Effector memory CD8-positive, alpha-beta T cell (primary cell): ENCODE data around the gene ZNF831.

ENCODE experiments used
- ATAC-seq: fragments of 150-1000 bp; cut with Tn5 transposase; replicated peaks from 2 replicates; pipeline ENCODE4 v1.10.0; 2021; ENCODE audit warnings: mild to moderate bottlenecking, moderate library complexity
- DNase-seq, 3 experiments: peaks; one replicate each; pipeline ENCODE4 v3.0.0; 2021
- H3K27ac Mint-ChIP-seq, 2 donors: one replicate each; pipeline ENCODE4 v1.8.0; 2022; ENCODE audit warnings: mild to moderate bottlenecking in 2 of 2, mixed read lengths in 2 of 2, moderate library complexity in 2 of 2
- H3K27me3 Mint-ChIP-seq, 2 donors: one replicate each; pipeline ENCODE4 v1.8.0; 2022; ENCODE audit warnings: mixed read lengths in 2 of 2
- H3K36me3 Mint-ChIP-seq: one replicate; pipeline ENCODE4 v1.8.0; 2022; ENCODE audit warnings: mild to moderate bottlenecking, moderate library complexity, mixed read lengths; ENCODE audit not compliant: insufficient read depth
- H3K4me1 Mint-ChIP-seq, 2 donors: one replicate each; pipeline ENCODE4 v1.8.0; 2022; ENCODE audit warnings: low read depth in 2 of 2, mixed read lengths in 2 of 2
- H3K4me3 Mint-ChIP-seq, 2 donors: one replicate each; pipeline ENCODE4 v1.8.0; 2022; ENCODE audit warnings: mild to moderate bottlenecking in 2 of 2, mixed read lengths in 2 of 2, moderate library complexity in 2 of 2
- H3K9me3 Mint-ChIP-seq, 2 donors: one replicate each; pipeline ENCODE4 v1.8.0; 2022; ENCODE audit warnings: mixed read lengths in 2 of 2

The ZNF831 gene

DNA sequence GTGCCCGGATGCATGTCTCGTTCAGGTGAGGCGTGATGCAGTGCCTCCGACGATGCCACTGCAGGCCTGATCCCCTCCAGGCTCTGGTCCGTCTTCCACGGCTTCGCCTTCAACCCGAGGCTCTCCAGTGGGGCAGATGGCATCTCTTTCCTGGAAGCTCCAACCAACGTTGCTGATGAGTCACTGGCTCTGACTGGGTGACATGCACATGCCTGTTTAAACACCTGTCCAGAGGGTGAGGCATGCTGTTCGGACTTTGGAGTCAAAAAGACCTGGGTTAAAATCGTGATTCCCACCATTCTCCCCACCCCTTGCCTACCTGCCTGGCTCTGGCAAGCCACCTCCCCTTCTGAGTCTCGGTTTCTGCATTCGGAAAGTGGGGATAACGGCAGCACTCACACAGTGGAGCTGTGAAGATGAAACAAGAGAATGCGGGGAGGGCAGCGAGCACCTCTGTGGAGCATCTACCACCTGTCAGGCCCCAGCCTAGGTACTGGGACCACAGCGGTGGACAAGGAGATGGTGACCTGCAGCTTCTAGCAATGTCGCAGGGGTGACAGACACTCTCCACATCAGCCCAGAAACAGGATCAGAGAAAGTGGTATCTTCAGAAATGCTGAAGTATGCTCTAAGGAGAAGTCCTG is 128.2 kb downstream of the ZNF831 start:
- Mint-ChIP-seq H3K4me3 (no peak overlapping the region), H3K4me1 (peaks cover 5 to 6% of the 10 kb centered on the region in 2 donors), H3K9me3 (no peaks in the 10 kb centered on the region), H3K36me3 (no peaks in the 10 kb centered on the region), H3K27ac (no peak overlapping the region), H3K27me3 (peaks cover 29 to 59% of the 10 kb centered on the region in 2 donors)
- DNase-seq (no peak), ATAC-seq (no peak)

DNA sequence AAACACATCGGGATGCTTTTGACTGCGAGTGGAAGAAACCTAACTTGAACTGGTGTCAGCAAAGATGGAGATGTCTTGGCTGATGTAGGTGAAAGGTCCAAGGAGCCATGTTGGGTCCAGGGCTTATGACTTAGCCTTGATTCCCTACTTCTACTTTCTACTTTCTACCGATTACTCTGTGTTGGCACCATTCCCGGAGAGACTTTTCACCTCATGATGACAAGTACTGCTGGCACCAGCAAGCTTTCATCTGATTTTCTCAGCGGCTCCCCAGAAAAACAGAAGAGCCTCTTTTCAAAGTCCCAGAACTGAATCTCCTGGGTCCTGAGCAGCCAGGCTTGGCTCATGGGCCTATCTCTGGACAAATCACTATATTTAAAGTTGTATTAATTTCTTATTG is 131.9 kb downstream of the ZNF831 start:
- H3K4me3 Mint-ChIP-seq: no peak overlapping the region
- peaks cover 52 to 88% of the 10 kb centered on the region in 2 donors for H3K27me3 Mint-ChIP-seq
- H3K27ac Mint-ChIP-seq: no peak overlapping the region
- no peaks in the 10 kb centered on the region for H3K36me3 Mint-ChIP-seq
- no peaks in the 10 kb centered on the region for H3K9me3 Mint-ChIP-seq
- DNase-seq (no peak), ATAC-seq (no peak)
- H3K4me1 Mint-ChIP-seq: peaks cover 5 to 6% of the 10 kb centered on the region in 2 donors

DNA sequence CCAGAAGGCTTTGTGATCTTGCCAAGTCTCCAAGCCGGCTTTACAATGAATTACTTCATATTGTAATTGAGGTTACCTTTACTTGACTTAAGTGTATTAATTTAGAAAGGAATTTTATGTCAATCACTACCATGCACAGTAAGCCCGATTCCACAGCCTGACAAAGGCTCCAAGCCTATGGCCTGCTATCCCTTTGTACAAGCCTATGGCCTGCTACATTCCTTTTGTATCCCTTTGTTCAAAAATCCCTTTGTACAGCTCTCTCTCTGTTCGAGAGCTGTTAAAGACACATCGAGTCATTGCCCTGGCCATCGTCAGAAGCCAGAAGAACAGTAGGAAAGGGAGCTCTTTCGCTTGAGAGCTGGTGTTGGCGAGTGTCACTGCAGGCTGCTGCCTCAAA is 134.1 kb downstream of the ZNF831 start:
- no peak overlapping the region for H3K4me3 Mint-ChIP-seq
- ATAC-seq (no peak), DNase-seq (no peak)
- no peak overlapping the region for H3K27ac Mint-ChIP-seq
- no peaks in the 10 kb centered on the region for H3K36me3 Mint-ChIP-seq
- H3K9me3 Mint-ChIP-seq: no peaks in the 10 kb centered on the region
- peaks cover 5 to 6% of the 10 kb centered on the region in 2 donors for H3K4me1 Mint-ChIP-seq
- peaks cover 59 to 90% of the 10 kb centered on the region in 2 donors for H3K27me3 Mint-ChIP-seq

DNA sequence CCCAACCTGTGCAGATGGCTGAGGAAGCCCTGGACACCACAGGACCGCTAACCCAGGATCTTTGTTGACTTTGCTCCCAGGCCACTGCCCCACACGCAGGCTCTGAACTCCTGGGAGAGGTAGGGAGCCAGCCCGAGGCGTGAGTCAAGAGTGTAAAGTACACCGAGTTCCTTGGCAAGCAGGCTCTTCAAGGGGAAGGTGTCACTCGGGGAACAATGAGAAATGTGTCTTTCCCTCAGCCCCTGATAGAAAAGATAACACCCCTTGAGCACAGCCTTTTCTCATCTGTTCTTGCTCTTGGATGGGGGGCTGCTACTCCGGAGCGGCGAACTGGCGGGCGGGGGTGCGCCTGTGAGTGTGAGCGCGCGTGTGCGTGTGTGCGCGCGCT is 136.3 kb downstream of the ZNF831 start:
- no peak overlapping the region for H3K27ac Mint-ChIP-seq
- H3K36me3 Mint-ChIP-seq: no peaks in the 10 kb centered on the region
- no peak overlapping the region for H3K4me3 Mint-ChIP-seq
- ATAC-seq: no peak
- no peaks in the 10 kb centered on the region for H3K4me1 Mint-ChIP-seq
- H3K9me3 Mint-ChIP-seq: no peaks in the 10 kb centered on the region
- no peak for DNase-seq
- H3K27me3 Mint-ChIP-seq: peaks cover 60 to 90% of the 10 kb centered on the region in 2 donors

DNA sequence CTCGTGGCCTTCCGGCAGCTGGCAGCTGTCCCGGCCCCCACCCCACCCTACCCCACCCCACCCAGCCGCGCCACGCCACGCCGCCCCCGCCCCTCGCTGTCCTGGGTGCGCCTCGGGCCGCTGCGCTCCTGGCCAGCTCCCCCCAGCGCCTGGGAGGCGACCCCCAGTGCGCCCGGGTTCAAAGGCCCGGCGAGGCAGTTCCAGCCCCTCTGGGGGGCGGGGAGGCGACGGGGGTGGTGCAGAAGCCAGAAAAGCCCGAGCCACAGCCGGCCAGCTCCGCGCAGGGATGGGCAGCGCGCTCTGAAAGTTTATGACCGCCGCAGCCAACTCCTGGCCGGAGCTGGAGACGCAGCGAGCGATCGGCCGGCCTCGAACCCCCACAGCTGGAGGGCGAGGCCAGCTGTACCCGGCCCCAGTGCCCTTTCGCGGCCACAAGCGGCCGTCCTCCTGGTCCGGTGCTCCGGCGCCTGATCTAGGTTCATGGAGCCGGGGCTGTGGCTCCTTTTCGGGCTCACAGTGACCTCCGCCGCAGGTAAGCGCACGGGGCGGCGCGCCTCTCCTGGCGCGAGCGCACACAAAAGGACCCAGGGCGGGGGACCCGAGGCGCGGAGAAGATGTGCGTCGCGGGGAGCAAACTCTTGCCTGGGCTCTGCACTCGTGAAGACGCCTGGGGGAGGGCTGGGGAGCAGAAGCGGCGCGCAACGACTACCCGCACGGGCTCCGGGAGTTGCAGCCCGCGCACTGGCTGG is 136.9 kb downstream of the ZNF831 start, which contains the start of gene EDN3:
Gene EDN3, plus strand, starts transcription at position 279 of the 749 bp plus-strand sequence. Its CDS starts 202 bp downstream, at position 481.
- no peak for ATAC-seq
- DNase-seq: no peak
- Mint-ChIP-seq H3K27me3 (peaks cover 65 to 90% of the 10 kb centered on the region in 2 donors), H3K9me3 (no peaks in the 10 kb centered on the region), H3K36me3 (no peaks in the 10 kb centered on the region), H3K4me3 (no peak within 1 kb of the TSS), H3K27ac (no peak within 1 kb of the TSS), H3K4me1 (no peaks in the 10 kb centered on the region)

DNA sequence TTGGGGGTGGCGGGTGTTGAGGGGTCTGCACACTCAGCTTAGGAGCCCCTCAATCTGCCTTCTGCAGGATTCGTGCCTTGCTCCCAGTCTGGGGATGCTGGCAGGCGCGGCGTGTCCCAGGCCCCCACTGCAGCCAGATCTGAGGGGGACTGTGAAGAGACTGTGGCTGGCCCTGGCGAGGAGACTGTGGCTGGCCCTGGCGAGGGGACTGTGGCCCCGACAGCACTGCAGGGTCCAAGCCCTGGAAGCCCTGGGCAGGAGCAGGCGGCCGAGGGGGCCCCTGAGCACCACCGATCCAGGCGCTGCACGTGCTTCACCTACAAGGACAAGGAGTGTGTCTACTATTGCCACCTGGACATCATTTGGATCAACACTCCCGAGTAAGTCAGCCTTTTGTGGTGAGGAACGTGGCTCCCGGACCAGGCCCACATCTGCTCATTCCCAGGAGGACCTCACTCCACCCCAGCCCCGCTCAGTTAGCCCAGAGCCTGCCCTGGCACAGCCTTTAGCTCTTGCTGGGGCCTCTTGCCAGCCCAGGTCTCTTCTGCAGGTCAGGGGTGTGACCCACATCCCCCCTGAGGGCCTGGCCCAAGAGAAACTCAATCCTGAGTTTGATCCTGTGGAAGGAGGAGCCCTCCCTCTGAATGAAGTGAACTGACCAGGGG is 137.9 kb downstream of the ZNF831 start:
- no peaks in the 10 kb centered on the region for H3K9me3 Mint-ChIP-seq
- DNase-seq (no peak), ATAC-seq (no peak)
- no peaks in the 10 kb centered on the region for H3K36me3 Mint-ChIP-seq
- H3K4me3 Mint-ChIP-seq: no peak overlapping the region
- H3K4me1 Mint-ChIP-seq: no peaks in the 10 kb centered on the region
- H3K27ac Mint-ChIP-seq: no peak overlapping the region
- peaks cover 59 to 81% of the 10 kb centered on the region in 2 donors for H3K27me3 Mint-ChIP-seq

DNA sequence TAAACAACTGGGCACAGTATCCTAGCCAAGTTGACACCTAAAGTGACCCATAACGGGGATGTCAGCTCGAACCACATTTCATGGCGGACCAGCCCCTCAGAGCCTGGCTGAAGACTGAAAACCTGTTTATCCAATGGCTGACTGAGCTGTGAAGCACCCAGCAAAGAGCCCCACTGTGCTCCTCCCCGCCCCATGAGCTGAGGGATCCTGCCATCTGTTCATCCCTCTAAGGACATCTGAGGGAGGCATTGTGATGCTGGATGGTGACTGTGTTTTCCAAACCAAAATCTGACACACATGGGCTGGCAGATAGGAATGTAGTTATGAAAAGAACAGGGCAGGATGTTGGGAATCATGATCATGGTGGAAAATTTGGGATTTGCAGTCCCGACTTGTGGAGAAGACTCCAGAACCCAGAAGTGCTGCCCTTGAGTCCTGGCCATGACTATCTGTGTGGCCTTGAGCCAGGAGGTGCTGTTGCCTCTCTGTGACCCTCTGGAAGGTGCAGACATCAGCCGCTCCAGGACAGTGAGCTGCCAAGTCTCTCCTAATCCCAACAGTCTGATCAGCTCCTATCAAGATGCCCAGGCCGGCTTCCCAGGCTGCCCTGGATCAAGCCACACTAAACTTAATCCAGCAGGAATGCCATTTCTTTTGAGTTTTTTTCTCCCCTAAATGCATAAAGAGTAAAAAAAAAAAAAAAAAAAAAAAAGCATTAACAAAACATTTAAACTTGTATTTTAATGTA is 142.5 kb downstream of the ZNF831 start:
- Mint-ChIP-seq H3K4me3 (no peak overlapping the region), H3K9me3 (no peaks in the 10 kb centered on the region), H3K36me3 (no peaks in the 10 kb centered on the region), H3K4me1 (peaks cover 0 to 6% of the 10 kb centered on the region in 2 donors), H3K27me3 (peaks cover 47 to 62% of the 10 kb centered on the region in 2 donors), H3K27ac (no peak overlapping the region)
- ATAC-seq (no peak), DNase-seq (no peak)

DNA sequence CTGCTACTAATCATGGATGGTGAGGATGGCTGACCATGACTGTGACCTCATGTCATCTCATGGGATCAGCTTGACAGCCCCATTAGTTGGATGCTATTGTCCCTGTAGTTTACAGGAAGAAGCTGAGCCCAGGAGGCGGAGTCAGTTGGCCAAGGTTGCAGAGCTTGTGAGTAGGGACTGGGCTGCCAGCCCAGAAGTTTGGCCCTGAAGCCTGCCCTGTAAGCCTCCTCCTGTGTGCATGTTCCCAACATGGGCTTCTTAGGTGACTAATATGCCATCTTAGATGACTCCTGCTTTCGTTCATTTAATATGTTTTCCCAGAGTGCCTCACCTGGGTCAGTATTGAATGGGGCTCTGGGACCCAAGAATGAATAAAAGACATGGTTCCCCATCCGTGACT is 143.6 kb downstream of the ZNF831 start:
- H3K36me3 Mint-ChIP-seq: no peaks in the 10 kb centered on the region
- H3K4me1 Mint-ChIP-seq: peaks cover 0 to 6% of the 10 kb centered on the region in 2 donors
- peaks cover 36 to 50% of the 10 kb centered on the region in 2 donors for H3K27me3 Mint-ChIP-seq
- H3K4me3 Mint-ChIP-seq: no peak overlapping the region
- no peak overlapping the region for H3K27ac Mint-ChIP-seq
- no peaks in the 10 kb centered on the region for H3K9me3 Mint-ChIP-seq
- DNase-seq (no peak), ATAC-seq (no peak)
